ENCODE data around the gene MBOAT2. TPM values are rescaled to one million over a fixed set of nuclear protein-coding genes. Genes with fewer than 3 reads are reported as not detected.

Gene MBOAT2
- total and polyA plus RNA-seq, 7 donors: 0.11 to 3.5 (median 0.83) TPM

DNA sequence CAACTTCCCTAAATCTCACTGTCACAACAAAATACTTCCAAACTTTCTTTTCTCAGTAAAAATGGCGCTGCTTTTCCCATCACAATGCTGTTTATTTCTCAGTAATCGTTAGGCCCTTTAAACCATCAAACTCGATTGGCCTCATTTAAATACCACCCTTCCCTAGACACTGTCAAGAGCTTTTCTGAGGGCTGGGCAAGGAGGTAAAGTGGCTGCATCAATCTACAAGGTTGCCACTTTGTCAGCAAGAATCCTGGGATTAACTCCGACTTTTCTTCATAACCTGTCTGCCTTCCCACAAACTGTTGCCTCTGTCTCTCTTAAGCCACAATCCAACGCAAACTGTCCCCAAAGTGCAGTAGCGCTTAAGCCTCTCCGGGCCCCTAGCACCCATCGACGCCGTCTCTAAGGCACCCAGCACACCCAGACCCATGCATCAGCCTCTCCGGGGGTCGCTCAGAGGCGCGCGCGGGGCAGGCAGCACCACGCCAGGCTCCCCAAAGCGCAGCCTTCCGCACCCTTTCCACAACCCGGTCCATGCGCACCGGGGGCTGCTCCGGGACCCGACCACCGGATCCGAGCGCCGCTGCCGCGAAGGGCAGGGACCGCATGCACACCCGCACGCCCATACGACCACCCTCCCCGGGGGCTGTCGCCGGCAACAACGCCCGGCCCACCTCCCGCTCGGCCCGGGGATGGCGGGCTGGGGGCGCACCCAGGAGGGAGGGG is 683 bp downstream of the MBOAT2 start:
- no peak for ATAC-seq
- no peaks in the 10 kb centered on the region for H3K36me3 ChIP-seq (ENCODE audit: insufficient read depth in 1 of 2, low read depth in 1 of 2)
- H3K4me1 ChIP-seq: no peaks in the 10 kb centered on the region
- TF ChIP-seq, protein P1, sequence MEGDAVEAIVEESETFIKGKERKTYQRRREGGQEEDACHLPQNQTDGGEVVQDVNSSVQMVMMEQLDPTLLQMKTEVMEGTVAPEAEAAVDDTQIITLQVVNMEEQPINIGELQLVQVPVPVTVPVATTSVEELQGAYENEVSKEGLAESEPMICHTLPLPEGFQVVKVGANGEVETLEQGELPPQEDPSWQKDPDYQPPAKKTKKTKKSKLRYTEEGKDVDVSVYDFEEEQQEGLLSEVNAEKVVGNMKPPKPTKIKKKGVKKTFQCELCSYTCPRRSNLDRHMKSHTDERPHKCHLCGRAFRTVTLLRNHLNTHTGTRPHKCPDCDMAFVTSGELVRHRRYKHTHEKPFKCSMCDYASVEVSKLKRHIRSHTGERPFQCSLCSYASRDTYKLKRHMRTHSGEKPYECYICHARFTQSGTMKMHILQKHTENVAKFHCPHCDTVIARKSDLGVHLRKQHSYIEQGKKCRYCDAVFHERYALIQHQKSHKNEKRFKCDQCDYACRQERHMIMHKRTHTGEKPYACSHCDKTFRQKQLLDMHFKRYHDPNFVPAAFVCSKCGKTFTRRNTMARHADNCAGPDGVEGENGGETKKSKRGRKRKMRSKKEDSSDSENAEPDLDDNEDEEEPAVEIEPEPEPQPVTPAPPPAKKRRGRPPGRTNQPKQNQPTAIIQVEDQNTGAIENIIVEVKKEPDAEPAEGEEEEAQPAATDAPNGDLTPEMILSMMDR (IDR thresholded peaks at IDR 0.05): no peak
- intact Hi-C loops (cut with DNase I): no loop called here
- H3K27me3 ChIP-seq (ENCODE audit: insufficient read depth in 3 of 3, low read length in 2 of 3): no peaks in the 10 kb centered on the region
- H3K27ac ChIP-seq: no peak overlapping the region
- peak overlapping the region; percentile 73 for H3K4me3 ChIP-seq
- no peaks in the 10 kb centered on the region for H3K9me3 ChIP-seq
- WGBS, 3 donors: 3 to 5% (median 3%) methylated on average over 37 to 44 of the region's 44 CpGs
- peak; percentile 16 to 49 for DNase-seq

DNA sequence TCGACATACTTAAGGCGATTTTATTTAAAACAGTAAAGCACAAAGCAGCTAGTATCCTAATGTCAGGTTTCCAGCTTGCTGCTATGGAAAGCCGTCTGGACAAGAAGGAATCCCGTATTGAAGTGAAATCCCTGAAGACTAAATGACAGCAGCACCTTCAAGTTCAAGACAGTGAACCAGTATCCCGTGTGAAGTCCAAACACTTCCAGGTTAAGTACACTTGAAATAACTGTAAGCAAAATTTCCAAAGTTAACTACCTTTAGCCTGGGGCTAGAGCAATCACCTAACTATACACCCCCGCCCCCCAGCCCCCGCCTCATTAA is 1.2 kb downstream of the MBOAT2 start:
- Histone ChIP-seq H3K27ac (no peak overlapping the region), H3K36me3 (ENCODE audit: insufficient read depth in 1 of 2, low read depth in 1 of 2) (no peaks in the 10 kb centered on the region), H3K4me3 (no peak overlapping the region), H3K27me3 (ENCODE audit: insufficient read depth in 3 of 3, low read length in 2 of 3) (no peaks in the 10 kb centered on the region), H3K4me1 (no peaks in the 10 kb centered on the region), H3K9me3 (no peaks in the 10 kb centered on the region)
- intact Hi-C loops (cut with DNase I): no loop called here
- TF ChIP-seq, protein P1 (IDR thresholded peaks at IDR 0.05): no peak
- ATAC-seq (no peak), DNase-seq (no peak)
- WGBS, 3 donors: 62 to 72% (median 67%) methylated on average over 7 of the region's 7 CpGs

DNA sequence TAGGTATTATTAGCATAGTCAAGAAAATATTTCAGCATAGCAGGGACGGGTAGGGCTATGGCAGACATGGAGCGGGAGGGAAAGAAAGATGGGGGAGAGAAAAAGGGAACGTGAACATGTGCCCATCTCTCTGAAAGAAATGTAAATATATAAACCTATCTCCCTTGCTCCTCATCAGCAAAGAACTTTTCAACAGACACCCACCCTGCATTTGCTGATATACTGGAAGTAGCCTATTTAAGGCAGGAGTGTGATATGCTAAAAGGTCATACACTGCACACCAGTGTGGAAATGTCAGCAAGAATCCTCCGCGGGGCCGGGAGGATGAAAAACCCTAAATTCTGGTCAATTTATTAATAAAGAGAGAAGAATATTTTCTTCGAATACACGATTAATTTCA is 1.7 kb downstream of the MBOAT2 start:
- Histone ChIP-seq H3K27ac (no peak overlapping the region), H3K27me3 (ENCODE audit: insufficient read depth in 3 of 3, low read length in 2 of 3) (no peaks in the 10 kb centered on the region), H3K4me1 (no peaks in the 10 kb centered on the region), H3K4me3 (no peak overlapping the region), H3K36me3 (ENCODE audit: insufficient read depth in 1 of 2, low read depth in 1 of 2) (no peaks in the 10 kb centered on the region), H3K9me3 (no peaks in the 10 kb centered on the region)
- intact Hi-C loops (cut with DNase I): no loop called here
- DNase-seq: no peak
- no peak for ATAC-seq
- TF ChIP-seq, protein P1 (IDR thresholded peaks at IDR 0.05): no peak
- WGBS, 3 donors: 89 to 93% (median 91%) methylated on average over 8 of the region's 8 CpGs

DNA sequence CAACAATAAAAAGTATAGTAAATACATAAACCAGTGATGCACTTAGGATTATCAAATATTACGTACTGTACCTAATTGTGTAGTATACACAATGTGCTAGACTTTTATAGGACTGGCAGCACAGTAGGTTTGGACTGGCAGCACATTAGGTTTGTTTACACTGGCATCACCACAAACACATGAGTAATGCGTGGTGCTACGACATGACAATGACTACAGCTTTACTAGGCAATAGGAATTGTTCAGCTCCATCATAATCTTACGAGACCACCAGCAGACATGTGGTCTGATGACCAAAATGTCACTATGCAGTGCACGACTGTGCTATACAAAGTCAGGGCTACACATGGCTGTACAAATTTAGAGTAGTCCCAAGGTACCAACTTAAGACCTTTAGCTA is 2.3 kb downstream of the MBOAT2 start:
- DNase-seq (no peak), ATAC-seq (no peak)
- Histone ChIP-seq H3K36me3 (ENCODE audit: insufficient read depth in 1 of 2, low read depth in 1 of 2) (no peaks in the 10 kb centered on the region), H3K4me1 (no peaks in the 10 kb centered on the region), H3K27me3 (ENCODE audit: insufficient read depth in 3 of 3, low read length in 2 of 3) (no peaks in the 10 kb centered on the region), H3K9me3 (no peaks in the 10 kb centered on the region), H3K27ac (no peak overlapping the region), H3K4me3 (no peak overlapping the region)
- TF ChIP-seq, protein P1 (IDR thresholded peaks at IDR 0.05): no peak
- WGBS, 3 donors: 80 to 88% (median 82%) methylated on average over 5 of the region's 5 CpGs
- intact Hi-C loops (cut with DNase I): no loop called here

DNA sequence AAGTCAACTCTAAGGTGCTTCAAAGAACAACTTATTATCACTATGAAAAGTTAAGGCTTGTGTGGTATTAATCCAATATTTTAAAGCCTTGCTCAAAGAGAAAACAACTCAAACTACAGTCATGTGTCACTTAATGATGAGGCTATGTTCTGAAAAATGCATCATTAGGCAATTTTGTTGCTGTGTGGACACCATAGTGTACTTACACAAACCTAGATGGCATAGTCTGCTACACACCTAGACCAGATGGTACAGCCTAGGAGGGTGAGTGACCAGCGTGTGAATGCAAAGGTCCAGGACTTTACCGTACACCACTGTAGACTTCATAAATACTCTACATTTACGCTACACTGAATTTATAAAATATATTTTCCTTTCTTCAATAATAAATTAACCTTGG is 3.0 kb downstream of the MBOAT2 start:
- H3K4me3 ChIP-seq: no peak overlapping the region
- H3K4me1 ChIP-seq: no peaks in the 10 kb centered on the region
- intact Hi-C loops (cut with DNase I): no loop called here
- no peaks in the 10 kb centered on the region for H3K36me3 ChIP-seq (ENCODE audit: insufficient read depth in 1 of 2, low read depth in 1 of 2)
- H3K27me3 ChIP-seq (ENCODE audit: insufficient read depth in 3 of 3, low read length in 2 of 3): no peaks in the 10 kb centered on the region
- no peaks in the 10 kb centered on the region for H3K9me3 ChIP-seq
- DNase-seq (no peak), ATAC-seq (no peak)
- H3K27ac ChIP-seq: no peak overlapping the region
- TF ChIP-seq, protein P1 (IDR thresholded peaks at IDR 0.05): no peak
- 98% methylated on average over 3 of the region's 3 CpGs for WGBS, 3 donors
